ENCODE results near the gene TBX20.
"Not testable (repeated sequence)": the region's sequence is repeated elsewhere in the genome, so short reads cannot be mapped to it uniquely, and the experiment has no call there.

The TBX20 gene

DNA sequence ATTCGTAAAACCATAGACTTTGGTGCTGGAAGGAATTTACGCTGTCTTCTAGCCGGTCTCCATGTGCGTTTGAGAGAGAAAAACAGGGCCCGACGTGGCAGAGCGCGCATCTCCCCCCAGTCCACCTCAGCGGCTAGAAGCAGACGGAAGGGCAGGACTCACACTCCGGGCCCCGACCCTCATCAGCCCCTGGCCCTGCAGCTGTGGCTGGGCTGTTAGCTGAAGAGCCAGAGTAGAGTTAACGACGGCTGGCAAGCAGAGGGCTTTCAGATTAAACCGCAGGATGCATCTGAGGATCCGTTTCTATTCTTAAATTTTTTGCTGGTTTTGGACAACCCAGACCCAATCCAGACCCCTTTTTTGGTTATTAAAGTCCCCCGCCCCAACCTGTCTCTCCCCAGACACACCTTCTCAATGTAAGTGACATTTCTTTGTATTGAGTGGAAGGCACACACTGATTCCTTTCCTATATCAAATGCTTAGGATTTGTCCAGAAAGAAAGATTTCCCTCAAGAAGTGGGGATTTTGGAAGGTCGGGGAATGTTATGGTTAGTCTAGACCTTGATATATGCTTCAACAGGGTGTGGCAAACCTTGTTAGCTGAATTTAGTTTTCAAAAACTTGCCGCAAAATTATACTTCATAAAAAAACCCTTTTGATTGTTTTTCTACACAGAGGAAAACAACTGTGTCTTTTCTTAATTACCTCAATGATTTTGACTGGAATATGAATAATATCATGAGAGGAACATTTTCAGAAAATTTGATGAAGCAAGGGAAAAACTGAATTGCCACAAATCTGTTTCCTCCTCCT lies 1.7 kb upstream of the TBX20 start:
- DNase-seq, result no peak

GRCh38 chr7:35254496-35255442 lies 869 bp upstream of the TBX20 start:
- DNase-seq, result no peak

DNA sequence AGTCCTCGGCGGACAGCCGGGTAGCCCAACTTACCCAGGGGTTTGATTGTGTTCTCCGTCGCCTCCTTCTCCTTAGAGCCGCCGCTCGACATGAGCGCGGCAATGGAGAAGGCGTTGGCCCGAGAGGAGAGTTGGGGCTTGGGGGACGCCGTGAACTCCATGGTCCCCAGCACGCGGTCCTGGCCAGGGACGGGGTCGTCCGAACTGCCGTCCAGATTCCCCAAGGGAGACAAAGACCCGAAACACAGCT lies 515 bp downstream of the TBX20 start:
- no peak for DNase-seq

- no peak for DNase-seq
Observed at GRCh38 chr7:35252612-35253459, 1.1 kb downstream of the TBX20 start.

DNA sequence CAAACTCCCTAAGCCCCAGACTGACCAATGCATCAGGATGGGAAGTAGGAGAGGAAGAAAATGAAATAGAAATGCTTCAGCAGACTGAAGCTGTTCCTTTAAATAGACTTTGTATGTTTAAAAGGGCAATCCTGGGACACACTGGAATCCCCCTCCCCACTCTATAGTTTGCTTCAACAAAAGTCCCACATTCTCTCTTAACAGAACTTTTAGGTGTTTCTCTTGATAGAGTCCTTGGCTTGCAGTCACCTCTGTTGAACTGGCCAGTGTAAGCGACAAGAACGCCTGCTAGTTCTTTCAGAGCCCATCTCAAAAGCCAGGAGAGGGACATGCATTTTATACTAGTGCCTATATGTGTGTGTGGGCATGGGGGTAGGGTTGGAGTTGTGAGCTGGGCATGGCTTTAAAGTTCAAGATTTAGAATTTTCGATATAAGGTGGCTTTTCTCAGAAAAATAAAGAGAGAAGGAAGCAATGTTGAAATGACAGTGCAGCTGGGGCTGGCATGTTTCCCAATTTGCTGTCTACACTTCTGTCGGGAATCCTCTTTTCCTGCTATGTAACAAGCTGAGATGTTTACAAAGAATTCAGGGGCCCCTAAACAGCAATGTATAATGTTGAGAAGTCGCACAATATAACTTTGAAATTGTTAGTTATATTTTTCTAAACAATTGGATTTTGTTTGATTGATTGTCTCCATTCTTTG lies 2.1 kb downstream of the TBX20 start:
- peak; percentile 18 for DNase-seq

DNA sequence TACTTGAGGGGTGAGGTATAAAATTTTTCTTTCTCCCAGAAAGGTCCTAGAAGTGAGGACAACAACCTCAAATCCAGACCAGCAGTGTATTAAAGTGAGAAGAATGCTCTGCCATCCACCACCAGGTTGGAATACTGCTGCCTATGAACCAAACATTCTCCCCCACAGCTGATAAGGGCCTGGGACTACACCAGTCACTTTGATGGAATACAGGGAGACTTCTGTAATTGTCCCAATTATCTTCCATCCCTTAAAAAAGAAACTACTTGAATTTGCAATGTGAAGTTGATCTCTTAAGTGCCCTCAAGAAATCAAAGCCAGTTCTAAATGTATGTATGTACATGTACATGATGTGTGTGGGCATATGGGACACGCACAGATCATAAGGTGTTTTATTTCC lies 3.0 kb downstream of the TBX20 start:
- no peak for DNase-seq

- DNase-seq, result no peak
Observed at GRCh38 chr7:35250452-35250851, 3.4 kb downstream of the TBX20 start.

- no peak for DNase-seq
Observed at GRCh38 chr7:35249537-35249907, 4.4 kb downstream of the TBX20 start.

GRCh38 chr7:35248576-35249536 lies 5.0 kb downstream of the TBX20 start:
- no peak for DNase-seq

- DNase-seq, result no peak
Observed at GRCh38 chr7:35246819-35247218, 7.1 kb downstream of the TBX20 start.

DNA sequence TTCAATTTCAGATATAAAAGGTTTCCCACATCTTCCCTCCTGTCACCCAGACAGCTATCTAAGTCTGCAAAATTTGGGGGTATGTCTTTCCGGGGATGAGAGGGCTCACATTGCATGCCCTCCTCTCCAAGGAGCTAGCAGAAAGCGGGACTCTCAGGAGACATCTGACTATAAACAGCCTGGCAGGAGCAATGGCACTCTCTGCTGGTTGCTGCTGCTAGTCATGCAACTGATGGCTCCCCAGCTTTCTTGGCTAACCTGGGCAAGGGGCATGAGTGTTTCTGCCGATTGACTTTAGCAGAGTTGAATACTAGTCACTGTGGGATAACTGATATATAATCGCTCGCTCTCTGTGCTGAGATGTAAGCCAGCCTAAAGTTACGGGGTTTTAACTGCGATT lies 12.0 kb downstream of the TBX20 start:
- DNase-seq, result no peak

DNA sequence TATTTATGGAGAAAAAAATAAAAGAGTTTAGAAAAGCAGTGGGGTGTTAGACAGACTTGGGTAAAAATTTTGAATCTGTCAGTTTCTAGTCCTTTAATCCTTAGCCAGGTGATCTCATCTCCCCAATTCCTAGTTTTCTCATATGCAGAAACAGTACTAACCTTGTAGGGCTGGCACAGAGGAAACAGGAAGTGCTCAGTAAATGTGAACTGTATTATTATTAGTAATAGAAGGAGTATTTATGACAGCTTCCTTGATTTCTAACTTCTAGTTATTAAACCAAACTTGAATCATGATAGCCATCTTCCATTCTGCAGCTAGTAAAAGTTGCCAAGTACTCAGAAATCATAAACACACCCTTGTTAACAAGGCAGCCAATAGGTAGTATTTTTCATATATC lies 12.5 kb downstream of the TBX20 start:
- no peak for DNase-seq

DNA sequence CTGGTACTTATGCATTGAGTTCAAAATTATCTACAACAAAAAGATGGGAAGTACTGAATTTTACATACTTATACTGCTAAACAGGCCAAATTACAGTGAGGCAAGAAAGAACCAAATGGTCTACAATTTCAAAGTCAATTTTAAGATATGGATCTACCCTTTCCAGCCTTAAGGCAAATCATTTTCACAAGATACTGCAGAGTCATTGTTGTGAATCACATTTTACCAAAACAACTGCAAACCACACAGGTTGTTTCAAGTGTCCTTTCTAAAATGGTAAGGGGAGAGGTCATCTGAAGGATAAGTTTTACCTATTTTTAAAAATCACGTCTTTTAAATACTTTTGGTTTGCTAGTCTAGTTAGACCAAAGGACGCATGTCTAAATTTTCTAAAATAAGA lies 12.9 kb downstream of the TBX20 start:
- not testable (repeated sequence) for DNase-seq

DNA sequence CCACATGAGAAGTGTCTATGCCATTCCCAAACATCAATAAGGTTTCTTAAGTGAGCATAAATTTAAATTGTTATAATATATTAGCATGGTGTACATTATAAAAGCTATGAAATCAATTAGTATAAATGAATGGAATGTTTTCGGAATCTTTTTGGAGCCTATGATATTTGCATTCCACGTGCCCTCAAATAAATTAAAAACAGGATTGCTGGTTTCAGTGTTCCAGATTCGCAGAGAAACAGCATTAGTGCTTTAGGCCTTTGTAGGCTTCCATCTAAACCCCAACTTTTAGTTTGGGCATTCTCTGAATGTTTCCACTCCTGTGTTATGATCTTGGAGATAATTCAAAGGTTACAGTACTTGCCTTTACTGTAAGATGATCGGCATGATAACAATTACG lies 15.4 kb downstream of the TBX20 start:
- not testable (repeated sequence) for DNase-seq

DNA sequence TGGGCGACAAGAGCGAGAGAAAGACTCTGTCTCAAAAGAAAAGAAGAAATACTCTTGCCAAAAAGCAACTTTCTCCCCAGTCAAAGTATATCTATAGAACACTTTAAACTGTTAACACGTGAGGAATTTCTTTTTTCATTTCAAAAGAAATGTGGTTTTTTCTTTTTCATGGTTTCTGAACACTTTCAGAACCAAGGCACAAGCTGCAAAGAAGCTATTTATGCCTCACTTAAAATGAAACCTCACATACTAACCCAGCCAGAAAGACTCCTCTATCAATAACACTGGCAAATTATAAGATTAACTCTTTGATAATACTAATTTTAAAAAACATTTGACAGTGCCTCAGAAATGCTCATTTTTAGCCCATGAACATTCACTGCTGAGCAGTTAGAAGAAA lies 20.9 kb downstream of the TBX20 start:
- DNase-seq, result no peak

GRCh38 chr7:35231221-35231620 lies 22.7 kb downstream of the TBX20 start:
- not testable (repeated sequence) for DNase-seq

DNA sequence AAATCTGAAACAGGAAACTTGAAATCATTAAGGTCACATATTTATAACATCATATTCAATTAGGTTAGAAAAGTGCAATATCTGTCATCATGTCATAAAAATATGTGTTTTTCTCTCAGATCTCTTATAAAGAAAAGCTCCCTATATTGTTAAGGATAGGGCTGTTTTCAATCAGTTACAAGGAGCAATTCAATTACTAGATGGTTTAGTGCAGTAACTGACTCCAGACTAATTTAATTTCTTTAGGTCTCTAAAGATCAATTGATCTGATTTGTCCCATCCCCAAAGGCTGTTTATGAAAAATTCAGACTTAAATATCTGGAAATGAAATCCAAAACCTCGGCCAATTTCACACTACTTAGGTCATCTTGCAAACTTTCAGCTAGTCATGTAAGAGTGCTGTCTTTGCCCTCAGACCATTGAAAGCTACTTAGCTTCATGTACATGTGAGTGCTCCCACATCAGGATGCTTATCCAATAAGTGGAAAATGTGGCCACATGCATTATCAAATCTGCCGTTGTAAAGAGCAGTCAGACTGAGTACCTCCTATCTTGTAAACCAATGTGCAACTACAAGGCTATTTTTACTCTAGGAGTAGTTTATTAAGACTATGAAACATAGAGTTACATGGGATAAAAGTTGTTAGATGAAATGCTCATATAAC lies 24.7 kb downstream of the TBX20 start:
- DNase-seq, result not testable (repeated sequence)

GRCh38 chr7:35228496-35229051 lies 25.3 kb downstream of the TBX20 start:
- not testable (repeated sequence) for DNase-seq

GRCh38 chr7:35227438-35227837 lies 26.5 kb downstream of the TBX20 start:
- DNase-seq, result not testable (repeated sequence)

- not testable (repeated sequence) for DNase-seq
Observed at GRCh38 chr7:35222445-35222844, 31.5 kb downstream of the TBX20 start.

Measured in hematopoietic multipotent progenitor cell treated with erythropoietin and hydrocortisone succinate and interleukin-3 and kit ligand, for 6 days (in vitro differentiated cells).